MM.1S (cell line): ENCODE data around the gene CDO1.

Source experiments
- DNase-seq: peaks from one replicate; pipeline ENCODE4 v3.0.0-alpha.2; 2015
- H2AFZ ChIP-seq: fragments of 300-600 bp; sonication (generic); 2 replicates; pipeline ENCODE4 v1.6.0; 2016; ENCODE audit warnings: antibody characterized with exemption, low read length
- H3F3A ChIP-seq: fragments of 300-600 bp; sonication (generic); 2 replicates; pipeline ENCODE4 v1.6.1; 2016; ENCODE audit warnings: mild to moderate bottlenecking, antibody characterized with exemption, low read length, moderate library complexity, mixed read lengths; ENCODE audit not compliant: insufficient read depth
- H3K27ac ChIP-seq: fragments of 300-600 bp; sonication (generic); 2 replicates; pipeline ENCODE4 v1.5.1; 2016; ENCODE audit warnings: mild to moderate bottlenecking, low read length
- H3K27me3 ChIP-seq: fragments of 300-600 bp; sonication (generic); replicated peaks from 2 replicates; pipeline ENCODE4 v1.6.0; 2016; ENCODE audit warnings: low read length; ENCODE audit not compliant: insufficient read depth
- H3K36me3 ChIP-seq: fragments of 300-600 bp; sonication (generic); replicated peaks from 2 replicates; pipeline ENCODE4 v1.6.1; 2016; ENCODE audit warnings: mild to moderate bottlenecking, low read length, mixed read lengths; ENCODE audit not compliant: insufficient read depth
- H3K4me1 ChIP-seq: fragments of 300-600 bp; sonication (generic); 2 replicates; pipeline ENCODE4 v1.6.1; 2016; ENCODE audit warnings: low read length, mixed read lengths
- H3K4me2 ChIP-seq: fragments of 300-600 bp; sonication (generic); 2 replicates; pipeline ENCODE4 v1.6.0; 2016; ENCODE audit warnings: low read depth, low read length
- H3K4me3 ChIP-seq: fragments of 300-600 bp; sonication (generic); 2 replicates; pipeline ENCODE4 v1.5.1; 2016; ENCODE audit warnings: low read length, mixed read lengths
- H3K79me2 ChIP-seq: fragments of 300-600 bp; sonication (generic); 2 replicates; pipeline ENCODE4 v1.6.1; 2016; ENCODE audit warnings: mixed run types, low read length, mixed read lengths
- H3K9ac ChIP-seq: fragments of 300-600 bp; sonication (generic); 2 replicates; pipeline ENCODE4 v1.6.1; 2016; ENCODE audit warnings: low read length, mixed read lengths
- H3K9me2 ChIP-seq: fragments of 300-600 bp; sonication (generic); replicated peaks from 2 replicates; pipeline ENCODE4 v1.6.1; 2016; ENCODE audit warnings: mild to moderate bottlenecking, low read length, mixed read lengths; ENCODE audit not compliant: insufficient read depth
- H3K9me3 ChIP-seq: fragments of 300-600 bp; sonication (generic); replicated peaks from 2 replicates; pipeline ENCODE4 v1.6.1; 2016; ENCODE audit warnings: mild to moderate bottlenecking, low read length, mixed read lengths; ENCODE audit not compliant: insufficient read depth
- H4K20me1 ChIP-seq: fragments of 300-600 bp; sonication (generic); 2 replicates; pipeline ENCODE4 v1.6.1; 2016; ENCODE audit warnings: mild to moderate bottlenecking, low read length, moderate library complexity, mixed read lengths; ENCODE audit not compliant: insufficient read depth
- EZH2 ChIP-seq: fragments of 300-600 bp; sonication (generic); optimal IDR thresholded peaks from 2 replicates; pipeline ENCODE3; 2017; ENCODE audit warnings: low read depth, mild to moderate bottlenecking, antibody characterized with exemption, low read length, mixed read lengths
- EZH2phosphoT487 ChIP-seq: fragments of 300-600 bp; sonication (generic); IDR thresholded peaks from 2 replicates; pipeline ENCODE4 v1.6.1; 2018; ENCODE audit warnings: antibody characterized with exemption, low read length
- TF ChIP-seq, protein P1 (sequence below): fragments of 300-600 bp; sonication (generic); IDR thresholded peaks from 2 replicates; pipeline ENCODE4 v1.5.1; 2016; ENCODE audit warnings: antibody characterized with exemption, low read length, mixed read lengths

CDO1 gene

DNA sequence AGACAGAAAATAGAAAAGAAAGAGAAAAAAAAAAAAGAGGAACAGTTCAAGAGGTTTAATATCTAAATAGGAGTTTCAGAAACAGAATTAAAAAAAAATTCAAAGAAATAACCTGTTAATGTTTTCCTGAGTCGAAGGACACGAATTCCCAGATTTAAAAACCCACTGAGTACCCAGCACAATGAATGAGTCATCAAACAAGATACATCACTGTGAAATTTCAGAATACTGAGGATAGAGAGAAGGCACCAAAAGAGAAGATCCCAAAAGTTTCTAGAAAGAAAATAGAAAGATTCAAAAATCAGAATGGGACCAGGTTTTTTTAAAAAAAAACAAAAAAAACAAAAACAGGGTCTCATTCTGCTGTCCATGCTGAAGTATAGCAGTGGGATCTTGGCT, 8.8 kb downstream of the CDO1 start:
- H4K20me1 ChIP-seq = no peaks in the 10 kb centered on the region
- no peak overlapping the region for H3K4me3 ChIP-seq
- H3K79me2 ChIP-seq = no peaks in the 10 kb centered on the region
- H3K4me1 ChIP-seq = 0 out of 2 replicates have a peak, but pooled peaks cover 5% of the 10 kb centered on the region
- H3K9ac ChIP-seq = no peak overlapping the region
- DNase-seq = no peak
- no peak overlapping the region for H2AFZ ChIP-seq
- H3K27ac ChIP-seq = no peak overlapping the region
- no peaks in the 10 kb centered on the region for H3F3A ChIP-seq
- TF ChIP-seq EZH2 = no peak
- TF ChIP-seq EZH2phosphoT487 = no peak
- TF ChIP-seq, protein P1, sequence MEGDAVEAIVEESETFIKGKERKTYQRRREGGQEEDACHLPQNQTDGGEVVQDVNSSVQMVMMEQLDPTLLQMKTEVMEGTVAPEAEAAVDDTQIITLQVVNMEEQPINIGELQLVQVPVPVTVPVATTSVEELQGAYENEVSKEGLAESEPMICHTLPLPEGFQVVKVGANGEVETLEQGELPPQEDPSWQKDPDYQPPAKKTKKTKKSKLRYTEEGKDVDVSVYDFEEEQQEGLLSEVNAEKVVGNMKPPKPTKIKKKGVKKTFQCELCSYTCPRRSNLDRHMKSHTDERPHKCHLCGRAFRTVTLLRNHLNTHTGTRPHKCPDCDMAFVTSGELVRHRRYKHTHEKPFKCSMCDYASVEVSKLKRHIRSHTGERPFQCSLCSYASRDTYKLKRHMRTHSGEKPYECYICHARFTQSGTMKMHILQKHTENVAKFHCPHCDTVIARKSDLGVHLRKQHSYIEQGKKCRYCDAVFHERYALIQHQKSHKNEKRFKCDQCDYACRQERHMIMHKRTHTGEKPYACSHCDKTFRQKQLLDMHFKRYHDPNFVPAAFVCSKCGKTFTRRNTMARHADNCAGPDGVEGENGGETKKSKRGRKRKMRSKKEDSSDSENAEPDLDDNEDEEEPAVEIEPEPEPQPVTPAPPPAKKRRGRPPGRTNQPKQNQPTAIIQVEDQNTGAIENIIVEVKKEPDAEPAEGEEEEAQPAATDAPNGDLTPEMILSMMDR = no peak
- H3K9me2 ChIP-seq = no peaks in the 10 kb centered on the region
- no peaks in the 10 kb centered on the region for H3K36me3 ChIP-seq
- H3K27me3 ChIP-seq = no peaks in the 10 kb centered on the region
- H3K4me2 ChIP-seq = no peak overlapping the region
- H3K9me3 ChIP-seq = no peaks in the 10 kb centered on the region

DNA sequence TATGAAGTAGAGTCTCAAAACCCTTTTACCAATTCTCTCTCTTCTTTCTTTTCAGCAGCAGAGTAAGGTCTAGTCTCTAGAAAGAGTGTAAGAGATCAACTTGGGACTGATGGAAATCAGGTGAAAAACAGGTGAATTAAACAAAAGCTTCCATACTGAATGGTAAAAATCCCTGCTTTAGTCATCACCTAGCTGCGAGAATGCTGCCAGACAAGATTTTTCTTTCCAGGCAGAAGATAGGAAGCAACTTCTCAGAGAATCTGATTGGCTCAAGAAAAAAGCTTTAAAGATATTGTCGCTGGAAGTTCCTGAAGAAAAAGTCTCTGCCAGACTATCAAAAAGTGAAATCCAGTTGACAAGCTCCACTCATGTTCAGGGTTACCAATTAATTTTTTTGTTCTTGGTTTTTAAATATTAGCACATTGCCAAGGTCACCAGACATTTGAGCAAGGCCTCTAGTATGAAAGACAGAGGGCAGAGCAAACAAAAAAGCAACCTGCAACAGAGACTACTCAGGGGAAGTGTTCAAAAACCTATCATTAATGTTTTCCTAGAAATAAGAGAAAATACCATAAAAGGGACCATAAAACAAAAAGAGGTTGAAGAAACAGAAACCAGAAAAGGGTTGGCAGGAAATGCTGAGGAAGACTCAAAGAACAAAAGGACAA, 9.3 kb downstream of the CDO1 start:
- TF ChIP-seq EZH2phosphoT487 (no peak), EZH2 (no peak)
- TF ChIP-seq, protein P1 = no peak
- H2AFZ ChIP-seq = no peak overlapping the region
- no peaks in the 10 kb centered on the region for H3K9me2 ChIP-seq
- no peaks in the 10 kb centered on the region for H3K79me2 ChIP-seq
- H3F3A ChIP-seq = no peaks in the 10 kb centered on the region
- H3K9ac ChIP-seq = no peak overlapping the region
- H3K4me2 ChIP-seq = no peak overlapping the region
- DNase-seq = no peak
- H3K27me3 ChIP-seq = no peaks in the 10 kb centered on the region
- no peaks in the 10 kb centered on the region for H3K36me3 ChIP-seq
- 0 out of 2 replicates have a peak, but pooled peaks cover 5% of the 10 kb centered on the region for H3K4me1 ChIP-seq
- H3K4me3 ChIP-seq = no peak overlapping the region
- H3K9me3 ChIP-seq = no peaks in the 10 kb centered on the region
- no peak overlapping the region for H3K27ac ChIP-seq
- no peaks in the 10 kb centered on the region for H4K20me1 ChIP-seq

DNA sequence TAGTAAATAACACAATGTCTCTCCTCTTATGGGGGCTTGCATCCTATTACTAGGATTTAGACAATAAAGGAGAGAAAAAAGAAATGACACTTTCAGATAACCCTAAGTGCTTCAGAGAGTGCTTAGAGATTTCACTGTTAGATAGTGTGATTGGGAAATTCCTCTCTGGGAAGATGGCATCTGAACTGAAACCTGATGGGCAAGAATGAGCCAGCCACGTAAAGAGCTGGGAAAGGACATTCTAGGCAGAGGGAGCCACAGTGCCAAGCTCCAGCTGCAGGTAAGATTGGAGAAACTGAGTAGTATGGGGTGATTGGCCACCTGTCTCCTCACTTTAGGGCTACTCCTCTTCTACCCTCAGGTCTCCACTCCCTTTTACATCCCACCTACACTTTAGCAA, 14.5 kb downstream of the CDO1 start:
- Histone ChIP-seq H3K4me1 (0 out of 2 replicates have a peak, but pooled peaks cover 4% of the 10 kb centered on the region), H3K79me2 (no peaks in the 10 kb centered on the region), H3K4me3 (no peak overlapping the region), H3K9me2 (no peaks in the 10 kb centered on the region), H3K36me3 (no peaks in the 10 kb centered on the region), H3F3A (no peaks in the 10 kb centered on the region), H4K20me1 (no peaks in the 10 kb centered on the region), H3K27me3 (no peaks in the 10 kb centered on the region), H3K9me3 (no peaks in the 10 kb centered on the region), H3K27ac (no peak overlapping the region), H3K4me2 (no peak overlapping the region), H3K9ac (no peak overlapping the region), H2AFZ (no peak overlapping the region)
- DNase-seq = no peak
- TF ChIP-seq EZH2phosphoT487 (no peak), EZH2 (no peak)
- TF ChIP-seq, protein P1 = no peak
